ENCODE measurements around the gene ROS1.

The ROS1 gene

DNA sequence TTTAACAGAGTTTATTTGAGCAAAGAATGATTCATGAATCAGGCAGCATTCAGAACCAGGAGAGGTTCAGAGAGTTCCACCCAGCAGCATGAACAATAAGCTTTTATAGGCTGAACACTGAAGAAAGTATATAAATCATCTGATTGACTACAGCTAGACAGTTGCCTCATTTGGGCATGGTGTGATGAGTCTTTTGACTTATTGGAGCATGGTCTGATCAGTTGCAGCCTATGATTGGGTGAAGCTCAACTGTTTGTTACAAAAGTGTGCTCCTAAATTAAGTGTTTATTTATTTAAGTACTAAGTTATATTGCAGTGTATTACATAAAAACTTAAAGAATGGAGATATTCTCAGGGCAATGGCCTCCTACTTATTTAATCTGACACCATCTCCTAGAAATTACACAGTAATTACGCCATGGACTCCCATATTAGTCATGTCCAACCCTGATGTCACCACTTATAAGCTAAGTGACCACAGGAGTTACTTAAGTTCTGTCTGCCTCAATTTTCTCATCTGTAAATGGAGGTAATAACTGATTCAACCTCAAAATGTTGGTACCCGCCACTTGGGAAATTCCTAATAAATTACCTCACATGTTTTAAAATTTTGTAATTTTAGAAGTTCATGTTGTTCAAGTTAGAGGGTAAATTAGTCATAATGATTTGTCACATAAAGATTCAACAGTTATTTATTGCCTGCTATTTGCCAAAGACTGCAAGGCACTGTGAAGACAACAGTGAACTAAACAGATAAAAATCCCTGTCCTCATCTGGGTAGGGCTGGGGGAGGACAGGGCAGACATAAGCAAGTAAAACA is 15.2 kb upstream of the ROS1 start:
- DNase-seq (ENCODE audit: low read depth): no peak

DNA sequence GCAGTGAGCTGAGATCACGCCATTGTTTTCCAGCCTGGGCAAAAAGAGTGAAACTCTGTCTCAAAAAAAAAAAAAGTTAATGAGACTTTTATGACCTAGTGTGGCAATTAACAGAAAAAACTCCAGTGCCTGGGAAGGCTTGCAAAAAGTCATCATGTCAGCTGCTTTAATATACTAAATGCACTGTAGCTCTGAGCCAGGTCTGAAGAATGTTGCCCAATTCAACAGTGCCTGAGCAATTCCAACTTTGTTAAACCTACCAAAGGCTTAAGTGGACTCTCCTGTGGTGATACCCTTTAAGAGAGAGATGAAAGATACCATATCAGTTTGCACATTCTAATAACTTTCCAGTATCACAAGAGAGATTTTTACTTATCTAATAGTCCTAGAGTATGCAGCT is 6.5 kb upstream of the ROS1 start:
- no peak for DNase-seq (ENCODE audit: low read depth)

DNA sequence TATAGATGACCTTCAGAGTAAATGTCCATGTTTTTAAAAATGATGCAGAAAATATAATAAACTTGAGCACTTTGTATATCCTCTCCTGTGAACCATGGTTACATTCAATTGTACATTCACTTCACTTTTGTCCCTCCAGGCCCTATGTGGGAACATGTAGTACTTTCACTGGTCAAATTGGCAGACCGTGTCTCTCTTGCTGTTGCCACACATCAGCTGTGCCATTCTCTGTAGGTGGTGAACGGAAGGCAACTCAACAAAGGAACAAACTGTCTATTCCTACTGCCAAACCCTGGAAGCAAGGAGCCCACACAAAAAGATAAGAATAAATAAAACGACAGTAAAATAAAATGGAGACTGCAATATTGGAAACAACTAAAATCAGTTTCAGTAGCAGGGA is 2.0 kb downstream of the ROS1 start:
- DNase-seq (ENCODE audit: low read depth): no peak

DNA sequence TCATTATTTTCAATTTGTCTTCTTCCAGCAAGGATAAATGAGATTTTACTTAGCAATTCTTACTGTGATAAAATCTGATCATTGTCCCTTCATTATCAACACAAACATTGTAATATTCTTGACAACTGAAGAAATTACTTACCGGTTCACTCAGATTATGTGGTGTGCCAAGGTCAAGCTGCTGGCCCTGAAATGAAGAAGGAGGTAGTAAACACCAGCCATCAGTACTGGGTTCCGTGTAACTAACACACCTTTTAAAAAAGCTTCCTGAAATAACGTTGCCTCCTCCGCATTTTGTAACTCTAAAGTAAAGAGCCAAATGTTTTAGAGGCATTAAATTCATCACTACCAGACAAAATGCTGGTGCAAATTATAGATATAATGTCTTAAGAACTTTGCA is 7.4 kb downstream of the ROS1 start:
- no peak for DNase-seq (ENCODE audit: low read depth)

DNA sequence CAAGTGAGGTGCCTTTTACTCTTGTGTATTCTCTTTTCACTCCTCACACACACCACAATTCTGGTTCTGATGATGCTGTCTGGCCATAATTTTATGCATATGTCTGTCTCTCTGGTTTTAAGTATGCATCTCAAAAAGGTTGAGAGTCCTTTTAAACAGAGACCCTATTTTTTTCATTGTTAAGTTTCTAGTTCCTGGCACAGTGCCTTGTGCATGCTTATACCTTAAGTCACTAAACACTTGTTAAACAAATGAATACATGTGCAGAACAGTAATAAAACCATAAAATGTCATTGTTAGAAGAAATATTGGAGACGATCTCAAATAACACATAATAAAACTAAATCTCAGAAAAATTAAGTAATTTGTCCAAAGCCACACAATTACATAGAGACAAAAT is 7.9 kb downstream of the ROS1 start:
- no peak for DNase-seq (ENCODE audit: low read depth)

DNA sequence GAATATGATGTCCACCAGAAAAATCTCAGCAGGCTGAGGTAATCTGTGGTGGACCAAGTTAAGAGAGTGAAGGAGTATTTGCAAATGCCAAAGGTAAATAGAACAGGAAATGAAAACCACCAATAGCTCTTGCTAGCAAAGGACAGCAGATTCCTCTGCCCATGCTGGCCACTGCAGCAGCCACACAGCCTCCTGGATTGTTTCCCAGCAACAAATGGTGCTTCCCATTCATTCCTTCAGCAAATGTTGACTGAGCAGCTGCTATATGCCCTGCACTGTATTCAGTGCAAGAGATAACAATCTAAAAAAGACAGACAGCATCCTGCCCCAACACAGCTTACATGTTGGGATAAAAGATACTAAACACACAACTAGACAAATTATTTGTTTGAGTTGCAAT is 11.0 kb downstream of the ROS1 start:
- DNase-seq (ENCODE audit: low read depth): no peak

DNA sequence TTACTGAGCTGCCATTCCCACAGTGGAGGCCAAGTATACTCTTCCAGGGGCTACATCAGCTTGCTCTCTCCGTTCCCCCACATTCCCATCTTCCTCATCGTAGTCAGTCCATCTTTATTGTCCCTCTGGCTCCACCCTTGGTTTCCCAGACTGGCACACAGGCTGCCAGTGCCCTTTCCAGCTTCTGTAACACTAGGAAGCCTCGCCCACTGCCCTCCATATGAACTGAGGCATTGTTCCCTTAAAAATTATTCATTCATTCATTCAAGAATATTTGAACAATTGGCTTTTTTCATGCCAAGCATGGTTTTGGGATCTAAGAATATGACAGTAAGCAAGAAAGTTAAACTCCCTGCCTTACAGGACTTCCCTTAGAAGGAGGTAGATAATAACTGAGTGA is 14.3 kb downstream of the ROS1 start:
- DNase-seq (ENCODE audit: low read depth): no peak

DNA sequence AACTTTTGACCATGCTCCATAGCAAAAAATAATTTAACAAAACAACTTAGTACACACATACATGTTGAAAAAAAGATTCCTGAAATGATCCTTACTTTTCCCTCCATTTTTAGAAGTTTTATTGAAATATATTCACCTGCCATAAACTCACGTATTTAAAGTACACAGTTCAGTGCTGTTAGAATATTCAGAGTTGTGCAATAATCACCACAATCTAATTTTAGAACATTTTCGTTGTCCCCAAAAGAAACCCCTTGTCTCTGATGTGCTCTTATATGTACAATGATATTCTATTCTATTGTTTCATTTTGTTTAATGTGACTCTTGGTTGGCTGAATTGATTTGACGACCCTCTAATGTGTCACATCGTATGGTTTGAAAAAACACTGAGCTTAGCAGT is 15.9 kb downstream of the ROS1 start:
- no peak for DNase-seq (ENCODE audit: low read depth)

DNA sequence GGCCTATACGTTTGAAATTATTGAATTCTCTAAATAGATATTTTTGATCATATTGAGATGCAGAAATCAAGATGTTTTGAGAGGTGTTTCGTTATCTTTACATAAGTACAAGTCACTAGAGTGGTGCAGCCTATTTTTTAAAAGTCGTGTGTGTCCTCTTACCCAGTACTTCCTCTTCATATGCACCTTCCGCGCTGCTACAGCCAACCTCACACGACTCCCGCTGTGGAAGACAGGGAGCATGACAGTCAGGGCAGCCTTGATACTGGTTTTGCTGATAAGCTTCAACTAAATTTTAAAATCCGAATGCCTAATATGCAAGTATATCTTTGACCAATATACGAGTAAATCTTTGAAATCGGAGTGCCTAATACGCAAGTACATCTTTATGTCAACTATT is 16.3 kb downstream of the ROS1 start:
- DNase-seq (ENCODE audit: low read depth): no peak

DNA sequence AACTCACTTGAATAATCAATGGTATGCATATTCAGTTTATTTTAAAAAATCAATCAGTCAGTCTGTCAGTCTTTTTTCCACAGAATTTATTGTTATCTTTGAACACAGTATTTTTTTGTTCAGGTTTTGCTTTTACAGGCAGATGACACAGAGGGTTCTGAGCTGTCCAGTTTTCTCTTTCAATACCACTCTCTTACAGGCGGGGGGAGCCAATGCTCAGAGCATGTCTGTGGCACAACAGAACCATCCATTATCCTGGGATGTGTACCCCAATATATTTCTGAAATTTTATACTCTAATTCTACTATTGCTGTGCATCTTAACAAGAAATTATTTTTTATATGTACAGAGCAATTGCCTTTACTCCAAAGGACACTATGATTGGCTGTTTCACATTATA is 21.2 kb downstream of the ROS1 start:
- no peak for DNase-seq (ENCODE audit: low read depth)

DNA sequence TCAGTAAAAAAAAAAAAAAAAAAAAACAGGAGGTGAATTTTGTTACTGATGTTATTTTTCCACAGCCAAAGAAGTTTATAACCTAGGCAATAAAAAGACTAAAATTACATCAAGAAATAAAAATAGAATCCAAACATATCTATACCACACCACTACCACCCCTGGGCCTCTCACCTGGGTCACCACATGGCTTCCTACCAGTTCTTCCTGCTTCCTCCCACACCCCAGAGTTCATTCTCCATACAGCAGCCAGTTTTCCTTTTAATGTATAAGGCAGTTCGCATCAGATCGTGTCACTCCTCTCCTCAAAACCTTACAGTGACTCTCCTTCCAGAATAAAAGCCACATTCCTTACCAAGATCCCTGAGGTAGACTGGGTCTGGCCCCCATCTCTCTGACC is 23.9 kb downstream of the ROS1 start:
- DNase-seq (ENCODE audit: low read depth): no peak

DNA sequence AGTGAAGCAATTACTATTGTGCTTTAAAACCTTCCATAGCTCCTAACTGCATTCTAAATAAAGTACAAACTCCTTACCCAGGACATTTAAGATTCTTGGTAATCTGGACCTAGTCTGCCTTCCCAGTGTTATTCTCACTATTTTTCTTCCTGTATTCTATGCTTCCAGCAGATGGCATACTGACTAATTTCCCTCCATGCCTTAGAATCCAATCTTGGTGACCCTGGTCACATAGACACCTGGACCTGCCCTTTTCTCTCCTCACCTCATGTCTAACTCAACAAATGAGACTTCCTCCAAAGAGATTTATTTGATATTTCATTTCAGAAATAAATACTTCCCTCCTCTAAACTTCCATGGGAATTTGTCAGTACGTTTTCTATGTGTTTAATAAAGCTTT is 25.8 kb downstream of the ROS1 start:
- no peak for DNase-seq (ENCODE audit: low read depth)

DNA sequence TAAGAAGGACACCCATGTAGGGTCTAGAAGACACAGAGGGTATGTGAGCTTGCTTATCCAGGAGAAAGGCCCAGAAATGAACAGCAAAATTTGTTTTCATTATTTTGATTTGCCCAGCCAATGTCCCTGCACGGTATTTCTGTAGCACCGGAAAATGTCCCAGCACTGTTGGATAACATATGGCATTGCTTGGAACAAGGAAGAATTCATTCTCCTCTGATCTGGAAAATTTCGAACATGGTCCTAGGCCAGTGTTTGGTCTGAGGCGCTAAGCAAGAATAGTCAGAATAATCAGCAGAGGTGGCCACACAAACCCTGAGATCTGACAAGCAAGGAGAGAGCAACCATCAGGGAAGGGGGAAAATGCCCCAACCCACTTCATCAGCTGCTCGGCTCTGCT is 26.6 kb downstream of the ROS1 start:
- DNase-seq (ENCODE audit: low read depth): no peak

DNA sequence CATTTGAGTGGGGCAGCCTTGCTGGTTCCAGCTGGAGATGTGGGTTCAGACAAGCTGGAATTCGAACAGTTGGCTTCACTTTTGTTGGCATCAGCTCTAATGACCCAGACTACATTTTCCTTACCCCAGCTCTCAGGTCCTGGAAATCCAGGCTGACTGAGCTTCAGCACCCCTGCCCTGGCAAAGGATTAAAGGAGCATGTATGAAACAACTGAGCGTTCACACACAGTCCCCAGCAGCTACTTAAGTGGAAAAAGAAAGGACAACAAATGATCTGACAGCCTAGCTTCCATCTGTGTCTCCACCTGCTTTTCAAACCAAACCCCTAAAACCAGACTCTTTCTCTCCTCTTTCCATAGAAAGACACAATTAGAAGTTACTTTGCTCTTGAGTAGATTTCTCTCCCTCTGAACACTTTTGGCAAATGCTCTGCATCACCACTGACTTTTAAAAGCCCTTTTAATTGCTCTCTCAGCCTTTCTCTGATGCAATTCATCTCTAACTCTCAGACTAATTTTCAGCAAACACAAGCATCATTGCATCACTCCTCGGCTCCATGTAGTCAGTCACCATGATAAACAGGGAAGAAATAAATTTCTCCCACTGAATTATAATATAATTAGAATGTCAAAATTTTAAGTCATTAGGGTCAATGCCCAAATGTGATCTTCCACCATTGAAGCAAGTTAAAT is 28.1 kb downstream of the ROS1 start:
- DNase-seq (ENCODE audit: low read depth): no peak

DNA sequence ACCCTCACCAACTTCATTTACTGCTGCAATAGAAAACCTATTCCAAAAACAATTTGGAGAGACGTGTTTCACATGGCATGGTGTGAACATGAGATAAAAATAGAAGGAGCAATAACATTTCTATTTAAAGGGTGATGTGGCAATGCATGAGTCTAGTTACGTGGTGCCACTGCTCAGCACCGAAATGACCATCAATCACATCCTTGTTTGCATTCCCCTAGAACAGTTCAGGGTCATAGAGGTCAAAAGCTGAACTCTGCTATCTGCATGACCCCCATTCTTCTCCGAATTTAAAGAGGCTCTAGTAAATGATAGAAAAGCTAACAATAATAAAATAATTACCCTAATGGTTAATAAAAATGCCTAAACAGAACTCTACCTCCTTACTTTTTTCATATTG is 29.5 kb downstream of the ROS1 start:
- no peak for DNase-seq (ENCODE audit: low read depth)

DNA sequence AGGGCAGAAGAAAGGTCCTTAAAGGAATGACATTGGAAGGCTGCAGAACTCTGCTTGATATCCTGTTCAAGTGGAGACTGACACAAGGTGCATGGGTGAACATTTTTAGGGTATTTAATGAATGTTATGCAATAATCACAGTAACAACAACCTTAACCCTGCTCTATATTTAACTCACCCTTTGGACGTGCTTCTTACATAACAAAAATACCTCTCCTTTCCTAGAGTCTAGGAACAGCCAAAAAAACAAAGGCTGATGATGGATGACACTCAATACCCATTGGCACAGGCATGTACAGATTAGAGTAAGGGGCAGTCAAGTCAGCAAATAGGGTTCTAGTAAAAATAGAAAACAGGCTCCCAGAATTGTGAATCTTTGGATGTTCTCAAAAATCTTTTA is 30.6 kb downstream of the ROS1 start:
- no peak for DNase-seq (ENCODE audit: low read depth)

DNA sequence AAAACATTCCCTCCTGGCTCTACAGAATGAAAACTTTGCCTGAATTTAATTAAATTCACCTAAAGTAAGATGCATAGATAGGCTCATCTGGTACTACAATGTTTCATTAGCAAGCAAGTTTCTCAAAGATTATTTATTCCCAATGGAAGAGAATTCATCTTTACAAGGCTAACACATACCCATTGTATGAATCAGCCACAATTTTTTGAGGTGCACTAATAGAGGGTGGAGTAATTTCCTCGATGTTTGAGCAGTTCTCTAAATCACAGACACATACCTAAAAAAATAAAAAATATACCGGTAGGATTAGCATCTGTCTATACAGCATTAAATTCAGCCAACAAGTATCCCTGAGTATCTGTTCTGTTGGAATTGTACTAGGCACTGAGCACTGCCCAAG is 32.7 kb downstream of the ROS1 start:
- no peak for DNase-seq (ENCODE audit: low read depth)

DNA sequence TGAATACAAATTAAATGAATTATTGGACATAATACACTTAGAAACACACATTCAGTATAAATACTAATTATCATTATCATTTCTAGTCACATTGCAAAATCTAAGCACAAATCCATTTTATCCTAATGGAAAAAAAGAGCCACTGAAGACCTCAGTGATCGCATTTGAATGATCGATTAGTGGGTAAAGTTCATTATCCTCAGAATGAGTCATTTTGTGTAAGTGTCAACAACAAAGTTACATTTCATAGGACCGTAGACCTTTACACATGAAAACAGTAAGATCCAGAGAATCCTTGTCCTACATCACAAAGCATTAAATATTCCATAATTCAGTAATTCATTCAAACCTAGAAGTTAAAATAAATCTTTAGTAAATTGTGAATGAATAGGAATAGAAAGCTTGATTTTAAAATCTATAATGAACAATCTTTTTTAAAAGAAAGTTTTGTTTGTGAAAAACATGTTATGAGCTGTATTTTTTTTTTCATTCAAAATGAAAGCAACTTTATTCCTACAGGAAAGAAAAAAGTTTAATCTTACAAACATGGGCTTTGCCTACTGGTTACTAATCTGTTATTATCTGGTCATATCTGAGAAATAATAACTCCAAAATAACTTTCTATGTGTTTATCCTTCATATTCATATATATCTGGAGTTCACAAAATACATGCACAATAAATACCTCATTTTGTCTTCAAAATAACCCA is 33.7 kb downstream of the ROS1 start:
- no peak for DNase-seq (ENCODE audit: low read depth)

DNA sequence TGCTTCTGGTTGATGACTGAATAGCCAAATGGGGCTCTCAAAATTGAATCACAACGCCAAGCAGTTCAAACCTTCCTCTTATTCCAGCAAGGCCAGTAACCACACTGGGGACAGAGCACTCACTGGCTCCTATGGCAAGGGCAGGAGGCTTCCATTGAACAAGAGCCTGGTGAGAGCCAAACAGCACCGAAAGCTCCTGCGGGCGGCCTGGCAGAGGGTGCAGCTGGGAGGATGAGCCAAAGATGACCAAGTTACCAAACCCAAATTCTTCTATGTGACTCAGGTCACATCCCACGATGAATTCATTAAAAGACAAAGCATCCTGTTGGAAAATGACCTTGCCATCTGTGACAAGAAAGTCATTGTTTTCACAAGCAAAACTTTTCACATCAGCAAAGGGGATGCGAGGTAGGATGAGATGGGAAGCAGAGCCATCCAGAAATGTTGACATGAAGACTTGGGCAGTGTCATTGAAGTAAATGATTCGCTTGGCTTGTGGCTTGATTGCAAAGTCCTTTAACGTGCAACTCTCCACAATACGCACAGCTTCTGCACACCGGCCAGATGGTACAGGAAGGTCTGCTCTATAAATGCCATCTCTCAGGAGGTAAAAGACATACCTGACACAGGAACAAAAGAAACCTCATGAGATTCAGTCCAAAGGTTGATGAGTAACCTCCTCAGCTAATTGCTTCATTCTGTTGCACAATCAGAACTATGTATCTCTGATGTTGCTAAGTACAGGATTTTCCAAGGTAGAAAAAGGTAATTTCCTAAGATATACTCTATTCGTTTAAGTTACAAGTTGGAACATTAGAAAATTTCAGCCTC is 36.3 kb downstream of the ROS1 start:
- no peak for DNase-seq (ENCODE audit: low read depth)

DNA sequence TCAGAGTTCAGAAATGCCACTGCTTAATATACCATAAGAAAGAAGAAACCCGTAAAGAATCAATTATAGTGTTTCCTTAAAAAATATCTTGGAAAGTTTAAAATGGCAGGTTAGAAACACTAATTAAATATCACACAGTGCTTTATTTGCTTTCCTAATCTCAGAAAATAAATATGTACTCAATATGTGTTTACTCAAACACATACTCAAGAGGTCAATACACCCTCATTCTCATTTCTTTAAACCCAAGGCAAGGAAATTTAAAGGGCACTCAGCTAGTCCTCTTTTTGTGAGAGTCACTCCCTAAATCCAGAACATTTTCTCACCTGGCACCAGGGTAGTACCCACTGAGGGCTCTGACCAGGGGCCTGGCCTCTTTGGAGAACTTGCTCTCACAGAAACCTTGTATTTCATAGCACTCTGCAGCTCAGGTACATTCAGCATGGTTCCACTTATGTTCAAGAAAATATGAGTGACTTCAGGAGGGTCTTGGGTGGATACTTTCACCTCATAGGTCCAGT is 38.2 kb downstream of the ROS1 start:
- DNase-seq (ENCODE audit: low read depth): no peak

DNA sequence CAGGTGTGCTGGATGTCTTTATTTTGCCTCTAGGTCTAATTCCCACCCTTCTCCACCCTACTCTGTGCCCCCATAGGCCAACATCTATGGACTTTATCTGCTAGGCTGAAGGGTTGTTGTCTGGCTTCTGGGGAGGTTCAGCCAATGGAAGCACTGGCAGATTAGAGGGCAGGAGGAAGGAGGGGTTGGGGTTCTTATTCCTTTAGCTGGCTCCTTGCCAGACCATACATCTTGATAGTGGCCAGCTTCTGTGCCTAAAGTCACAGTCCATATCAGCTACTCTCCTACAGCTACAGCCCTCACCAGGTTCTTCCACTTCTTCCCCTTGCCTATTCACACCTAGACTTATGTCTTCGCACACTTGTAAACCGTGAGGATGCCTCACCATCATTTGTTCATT is 41.1 kb downstream of the ROS1 start:
- DNase-seq (ENCODE audit: low read depth): no peak

DNA sequence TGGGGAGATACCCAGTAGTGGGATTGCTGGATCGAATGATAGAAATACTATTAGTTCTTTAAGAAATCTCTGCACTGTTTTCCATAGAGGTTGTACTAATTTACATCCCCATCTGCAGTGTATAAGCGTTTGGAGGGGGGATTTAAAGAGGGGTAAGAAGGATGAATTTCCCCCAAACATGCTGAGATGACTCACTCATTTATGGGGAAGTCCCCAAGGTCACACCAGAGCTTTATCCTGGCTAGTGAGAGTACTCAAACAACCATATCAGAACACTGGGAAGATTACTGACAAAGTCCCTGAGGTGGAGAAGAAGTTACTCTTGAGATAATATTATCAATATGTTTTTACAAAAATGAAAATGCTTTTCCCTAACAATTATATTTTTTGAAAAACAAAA is 44.0 kb downstream of the ROS1 start:
- no peak for DNase-seq (ENCODE audit: low read depth)
